Activated naive CD4-positive, alpha-beta T cell treated with anti-CD3 and anti-CD28 coated beads, Interleukin-2, amount 50 U/mL, for 16 hours (primary cell): Measurements from ENCODE around the gene SPATA3.
"Not testable (repeated sequence)": the region's sequence is repeated elsewhere in the genome, so short reads cannot be mapped to it uniquely, and the experiment has no call there.

Source experiments
- DNase-seq: peaks from one replicate; pipeline ENCODE4 v3.0.0-alpha.2; 2020

Gene SPATA3

DNA sequence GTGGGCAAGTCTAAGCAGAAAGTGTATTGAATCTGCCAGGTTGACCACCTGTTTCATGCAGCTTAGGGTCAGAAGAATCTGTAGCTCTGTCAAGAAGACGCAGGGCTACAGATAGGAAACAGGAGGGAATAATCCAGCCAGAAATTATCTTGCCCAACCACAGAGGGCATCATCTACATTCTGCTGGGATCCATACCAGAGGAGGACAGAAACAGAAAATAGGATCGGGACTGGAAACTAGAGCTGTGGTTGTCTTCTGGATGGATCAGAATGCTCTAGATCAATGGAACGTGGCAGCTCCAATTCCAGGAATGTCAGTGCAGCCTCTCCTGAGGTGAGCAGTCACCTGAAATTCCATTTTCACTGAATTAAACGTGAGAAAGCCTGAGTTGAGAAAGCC lies 3.6 kb downstream of the SPATA3 start:
- DNase-seq = no peak

DNA sequence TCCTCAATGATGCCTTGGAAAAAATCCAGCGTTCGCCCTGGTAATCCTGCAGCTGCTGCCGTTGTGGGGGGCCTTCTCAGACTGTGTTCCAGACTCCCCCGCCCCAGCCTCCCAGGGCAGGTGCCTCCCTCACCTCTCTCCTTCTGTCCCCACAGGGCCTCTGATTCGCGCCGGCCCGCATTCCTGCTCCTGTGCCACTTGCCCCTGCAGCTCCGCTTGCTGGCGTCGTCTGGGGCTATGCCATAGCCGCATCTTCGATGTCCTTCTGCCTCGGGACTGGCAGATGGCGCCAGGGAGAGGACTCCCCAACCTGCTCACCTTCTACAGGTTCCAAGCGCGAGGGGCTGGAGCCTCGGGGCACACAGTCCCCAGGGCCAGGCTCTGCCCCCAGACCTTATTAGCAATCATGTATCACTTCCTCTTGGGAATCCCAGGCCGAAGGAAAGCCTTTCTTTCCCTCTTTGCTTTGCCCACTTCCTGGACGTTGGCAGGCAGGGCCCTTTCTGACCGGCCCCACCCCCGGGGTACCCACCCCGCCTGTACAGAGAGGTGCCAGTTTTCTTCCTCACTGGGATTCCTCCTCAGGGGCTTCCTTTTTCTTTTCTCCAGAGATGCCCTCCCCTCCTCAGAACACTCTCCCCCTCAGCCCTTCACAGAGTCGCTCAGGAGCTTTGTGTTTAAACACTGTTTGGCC lies 4.4 kb downstream of the SPATA3 start:
- DNase-seq = no peak

DNA sequence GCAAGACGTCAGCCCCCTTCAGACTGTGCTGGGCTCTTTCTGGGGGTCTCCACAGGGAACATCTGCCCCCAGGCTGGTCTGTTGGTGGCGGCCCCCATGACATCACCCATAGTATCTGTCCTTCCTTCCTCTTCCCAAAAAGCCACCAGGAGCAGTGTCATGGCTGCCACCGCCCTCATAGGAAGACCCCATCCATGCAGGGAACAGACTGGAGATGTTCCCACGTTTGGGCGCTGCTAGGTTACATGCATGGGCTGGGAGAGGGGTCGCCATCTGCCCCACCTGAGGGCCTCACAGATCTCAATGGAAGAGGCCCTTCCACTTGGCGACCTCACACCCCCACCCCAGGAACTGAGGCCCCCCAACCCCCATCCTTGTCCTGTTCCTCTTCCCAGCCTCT lies 5.1 kb downstream of the SPATA3 start:
- DNase-seq = no peak

DNA sequence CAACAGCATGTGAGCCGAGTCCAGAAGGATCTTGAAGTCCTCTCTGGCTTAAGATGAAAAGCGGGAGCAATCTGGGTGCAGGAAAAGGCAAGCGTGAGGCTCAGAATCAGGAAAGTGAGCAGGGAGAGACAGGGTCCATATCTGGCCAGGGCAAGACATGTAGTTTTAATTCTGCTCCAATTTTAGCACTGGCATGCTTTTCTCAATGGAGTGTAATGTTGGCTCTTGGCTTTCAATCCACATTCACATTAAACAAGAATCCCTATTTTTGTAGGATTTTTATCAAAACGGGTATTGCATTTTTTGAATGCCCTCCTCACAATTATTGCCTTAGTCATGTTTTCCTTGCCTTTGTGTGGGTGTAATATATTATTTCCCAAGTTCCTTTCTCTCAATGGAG lies 6.0 kb downstream of the SPATA3 start:
- DNase-seq = no peak

DNA sequence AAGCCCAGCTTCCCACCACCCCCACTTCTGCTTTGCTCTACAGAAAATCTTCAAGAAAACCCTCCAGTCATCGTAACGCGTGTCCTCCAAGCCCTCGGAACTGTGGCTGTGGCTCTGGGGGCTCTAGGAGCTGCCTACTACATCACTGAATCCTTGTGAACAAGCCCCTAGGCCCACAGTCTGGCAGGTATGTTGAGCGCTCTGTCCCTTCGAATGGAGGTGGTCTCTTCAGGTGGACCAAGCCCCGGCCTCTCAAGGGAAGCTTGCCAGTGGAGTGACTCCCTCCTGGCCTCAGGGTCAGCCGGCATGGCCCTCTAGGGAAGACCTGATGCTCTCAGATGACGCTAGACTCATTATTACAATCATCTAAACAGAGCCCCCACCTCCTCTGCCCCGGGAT lies 6.7 kb downstream of the SPATA3 start:
- DNase-seq = no peak

DNA sequence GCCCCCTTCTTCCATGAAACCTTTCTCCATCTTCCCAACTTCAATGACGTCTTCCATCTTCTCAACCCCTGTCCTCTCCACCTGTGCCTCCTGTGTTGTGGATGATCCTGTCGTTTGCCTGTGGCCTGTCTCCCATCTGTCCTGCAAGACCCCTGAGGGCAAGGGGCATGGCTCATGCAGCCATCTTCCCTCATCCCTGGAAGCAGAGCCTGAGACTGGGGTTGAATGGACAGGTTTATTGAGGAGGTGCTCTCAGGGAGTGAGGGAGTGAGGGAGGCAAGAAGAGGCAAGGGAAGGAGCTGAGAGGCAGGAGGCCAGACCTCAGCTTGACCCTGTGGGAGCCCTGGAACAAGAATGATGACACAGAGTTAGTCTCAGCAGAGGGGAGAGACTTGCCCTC lies 7.3 kb downstream of the SPATA3 start:
- no peak for DNase-seq

DNA sequence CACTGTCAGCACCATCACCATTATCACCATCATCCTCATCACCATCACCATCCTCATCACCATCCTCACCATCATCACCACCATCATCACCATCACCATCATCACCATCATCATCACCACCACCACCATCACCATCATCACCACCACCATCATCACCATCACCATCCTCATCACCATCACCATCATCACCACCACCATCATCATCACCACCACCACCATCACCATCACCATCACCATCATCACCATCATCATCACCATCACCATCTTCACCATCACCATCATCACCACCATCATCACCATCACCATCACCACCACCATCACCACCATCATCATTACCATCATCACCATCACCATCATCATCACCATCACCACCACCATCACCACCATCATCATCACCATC lies 9.0 kb downstream of the SPATA3 start:
- not testable (repeated sequence) for DNase-seq

DNA sequence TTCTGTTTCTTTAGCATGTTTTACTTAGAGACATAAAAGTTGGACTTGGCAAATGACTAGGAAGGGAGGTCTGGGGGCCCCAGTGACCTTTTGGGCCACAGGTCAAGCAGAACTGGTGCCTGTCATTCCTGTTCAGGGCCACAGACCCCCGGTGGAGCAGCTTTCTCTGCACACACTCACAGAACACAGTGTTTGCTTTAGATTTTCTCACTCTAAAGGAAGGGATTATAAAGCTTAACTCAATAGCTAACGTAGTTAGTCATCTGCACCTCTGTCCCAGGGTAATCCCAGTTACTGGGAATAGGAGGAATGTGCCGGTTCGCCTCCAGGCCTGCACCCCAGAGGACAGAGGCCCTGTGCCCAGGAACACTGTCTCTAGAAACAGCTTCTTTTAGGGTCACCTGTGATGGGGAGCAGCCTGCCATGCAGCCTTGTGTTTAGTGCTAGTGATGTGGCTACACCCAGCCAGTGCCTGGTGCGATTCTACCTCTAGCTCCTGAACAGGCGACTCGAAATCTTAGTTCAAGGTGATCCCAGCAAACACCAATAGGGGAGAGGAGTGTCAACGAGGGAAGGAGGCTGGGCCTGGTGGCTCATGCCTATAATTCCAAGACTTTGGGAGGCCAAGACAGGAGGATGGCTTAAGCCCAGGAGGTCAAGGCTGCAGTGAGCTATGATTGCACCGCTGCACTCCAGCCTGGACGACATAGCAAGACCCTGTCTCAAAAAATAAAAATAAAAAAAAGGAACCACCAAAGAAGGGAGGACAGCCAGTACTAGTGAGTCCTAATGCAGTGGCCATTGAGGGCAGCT lies 11.6 kb downstream of the SPATA3 start:
- DNase-seq = no peak

DNA sequence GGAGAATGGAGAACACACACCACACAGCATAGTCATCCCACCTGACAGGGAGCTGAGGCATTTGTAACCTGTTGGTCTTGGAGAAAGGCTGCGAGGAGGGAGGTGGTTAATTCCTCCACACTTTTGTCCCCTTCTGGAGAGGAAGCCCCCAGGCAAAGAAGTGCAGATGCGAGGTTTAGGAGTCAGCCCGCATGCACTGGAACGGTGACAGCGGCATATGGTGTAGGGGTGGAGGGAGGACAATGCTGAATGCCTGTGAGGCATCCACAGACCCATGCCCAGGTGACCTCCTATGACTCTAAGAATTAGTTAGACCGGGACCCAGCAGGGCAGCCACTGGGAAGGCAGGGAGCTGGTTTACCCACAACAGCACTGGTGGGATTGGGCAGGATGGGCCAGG lies 12.2 kb downstream of the SPATA3 start:
- DNase-seq = no peak

DNA sequence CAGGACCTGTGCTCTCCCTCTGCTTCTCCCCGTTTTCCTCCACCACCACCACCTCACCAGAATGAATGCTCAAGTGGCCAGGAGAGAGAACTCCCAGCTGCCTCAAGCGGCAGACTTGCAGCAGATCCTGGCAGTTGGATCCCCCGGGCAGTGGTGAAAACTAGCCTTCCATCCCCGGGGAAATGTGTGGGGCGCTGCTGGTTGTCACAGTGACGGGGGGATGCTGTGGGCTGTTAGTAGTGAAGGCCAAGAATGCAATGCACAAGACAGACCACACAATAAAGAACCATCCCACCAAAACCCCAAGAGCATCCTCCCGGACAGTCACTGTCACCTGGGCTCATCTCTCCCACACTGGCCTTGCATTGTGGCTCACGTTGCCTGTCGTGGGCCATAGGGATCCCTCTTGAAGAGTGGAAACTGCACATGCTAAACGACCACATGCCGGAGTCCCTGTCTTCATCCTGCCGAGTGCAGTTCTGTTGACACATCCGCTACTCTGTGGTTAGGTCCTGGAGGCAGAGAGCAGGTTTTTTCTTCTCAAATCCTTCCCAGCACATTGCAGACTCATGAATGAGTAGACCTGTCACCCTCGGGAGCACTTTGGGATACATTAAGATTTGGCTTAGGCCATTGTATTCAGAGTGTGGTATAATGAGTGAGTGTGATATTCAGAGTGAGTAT lies 13.5 kb downstream of the SPATA3 start:
- no peak for DNase-seq

DNA sequence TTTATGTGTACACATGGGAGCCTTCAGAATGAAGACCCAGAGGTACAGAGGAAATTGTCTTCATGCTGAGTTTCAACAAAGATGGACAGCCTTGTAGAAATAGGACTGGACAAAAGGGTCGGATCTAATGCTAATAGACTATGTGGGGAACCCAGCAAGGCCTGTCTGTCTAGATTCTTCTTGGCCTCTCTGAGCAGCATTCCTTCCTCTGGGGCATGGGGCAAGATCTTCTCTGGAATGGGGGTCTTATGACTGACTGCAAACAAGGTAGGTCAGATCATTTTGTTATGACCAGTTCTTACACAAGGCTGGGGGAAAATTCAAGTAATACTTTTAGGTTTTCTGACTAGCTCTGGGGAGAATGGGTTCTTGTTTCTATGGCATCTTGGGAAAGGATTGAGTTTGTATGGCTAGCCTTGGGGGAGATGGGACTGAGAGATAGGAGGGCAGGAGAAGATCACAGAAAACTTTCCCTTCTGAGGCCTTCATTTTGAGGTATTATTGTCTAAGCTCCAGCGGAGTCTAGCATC lies 14.3 kb downstream of the SPATA3 start:
- DNase-seq = no peak

DNA sequence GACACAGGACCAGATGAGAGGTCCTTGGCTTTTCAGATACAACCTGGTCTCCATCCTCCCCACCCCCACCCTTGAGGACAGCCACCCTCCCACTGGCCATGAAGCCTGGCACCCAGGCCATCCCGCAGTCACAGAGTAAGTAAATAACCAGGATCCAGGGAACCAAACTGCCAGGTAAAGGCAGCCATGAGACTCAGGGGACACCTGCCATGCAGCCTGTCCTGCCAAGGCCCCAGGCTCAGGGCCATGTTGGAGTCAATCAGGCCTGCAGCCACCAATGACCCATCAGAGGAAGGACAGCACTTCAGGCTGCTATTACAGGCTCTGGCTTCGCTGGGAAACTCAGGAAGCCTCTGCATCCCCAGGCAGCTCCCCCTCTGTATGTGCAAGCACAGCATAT lies 15.6 kb downstream of the SPATA3 start:
- no peak for DNase-seq

DNA sequence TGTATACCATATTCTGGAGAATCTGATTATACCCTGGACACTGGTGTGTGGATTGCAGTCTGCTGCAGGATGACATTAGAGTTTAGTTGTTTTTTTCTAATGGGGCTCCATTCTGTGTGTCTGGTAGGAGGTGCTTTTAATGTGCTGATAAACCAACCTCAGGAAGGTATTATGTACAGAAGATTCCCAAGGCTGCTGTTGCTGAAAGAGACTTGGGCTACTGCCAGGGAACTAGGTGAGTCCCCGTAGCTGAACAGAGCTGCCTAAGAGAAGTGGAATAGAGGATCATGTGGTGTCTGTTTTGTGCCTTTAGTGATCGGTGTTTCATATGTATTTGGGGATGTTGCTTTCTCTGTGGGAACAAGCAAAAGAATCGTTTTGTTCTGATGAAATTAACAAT lies 16.5 kb downstream of the SPATA3 start:
- DNase-seq = no peak

DNA sequence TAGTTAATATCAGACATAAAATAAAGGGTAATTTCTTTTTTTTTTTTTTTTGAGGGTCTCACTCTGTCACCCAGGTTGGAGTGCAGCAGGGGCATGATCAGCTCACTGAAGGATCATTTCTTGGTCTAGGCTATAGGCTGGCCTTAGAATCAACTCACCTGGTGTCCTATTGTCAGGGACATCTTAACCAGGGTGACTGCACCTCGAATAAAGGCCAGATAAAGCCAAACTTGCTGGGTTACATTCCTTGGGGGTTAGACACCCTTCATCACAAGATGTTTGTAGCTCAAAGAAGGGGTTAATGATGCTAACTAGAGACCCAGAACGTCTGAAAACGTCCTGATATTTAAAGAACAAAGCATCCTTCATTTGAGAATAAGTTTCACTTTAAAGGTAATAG lies 17.9 kb downstream of the SPATA3 start:
- no peak for DNase-seq

DNA sequence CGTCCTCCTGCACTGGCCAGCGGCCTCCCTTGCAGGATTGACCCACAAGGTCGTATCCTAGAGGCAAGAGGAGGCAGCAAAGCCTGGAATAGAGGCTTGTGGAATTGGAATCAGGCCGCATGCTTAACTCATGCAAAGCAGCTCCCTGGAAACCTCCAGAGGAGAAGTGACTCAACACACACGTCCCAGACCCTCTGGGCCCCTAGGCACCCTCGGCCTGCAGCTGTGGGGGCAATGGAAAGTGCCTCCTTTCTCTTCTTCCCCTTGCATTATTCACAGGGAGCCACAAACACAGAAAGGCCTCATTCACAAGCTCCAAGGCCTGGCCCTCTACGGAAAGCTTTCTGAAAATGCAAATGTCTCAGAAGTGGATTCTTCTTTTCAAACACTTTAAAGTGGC lies 19.6 kb downstream of the SPATA3 start:
- DNase-seq = no peak

DNA sequence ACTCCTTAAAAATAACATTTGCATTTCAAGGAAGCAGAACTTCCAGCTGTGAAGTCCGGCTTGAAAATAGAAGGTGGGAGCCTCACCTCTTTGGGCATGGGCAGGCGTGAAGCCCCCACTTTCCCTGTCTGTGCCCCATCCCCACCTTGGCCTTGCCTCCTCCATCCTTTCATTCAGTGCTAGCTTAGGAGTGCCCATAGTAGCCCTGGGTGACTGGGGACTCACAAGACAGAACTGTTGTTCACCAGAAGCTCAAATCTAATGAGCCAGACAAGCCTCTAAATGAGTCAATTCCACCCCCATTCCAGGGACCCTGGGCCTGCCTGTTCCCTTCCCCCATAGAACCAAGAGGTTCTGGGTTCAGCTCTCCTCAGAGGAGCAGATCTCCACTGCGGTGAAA lies 20.0 kb downstream of the SPATA3 start:
- no peak for DNase-seq

DNA sequence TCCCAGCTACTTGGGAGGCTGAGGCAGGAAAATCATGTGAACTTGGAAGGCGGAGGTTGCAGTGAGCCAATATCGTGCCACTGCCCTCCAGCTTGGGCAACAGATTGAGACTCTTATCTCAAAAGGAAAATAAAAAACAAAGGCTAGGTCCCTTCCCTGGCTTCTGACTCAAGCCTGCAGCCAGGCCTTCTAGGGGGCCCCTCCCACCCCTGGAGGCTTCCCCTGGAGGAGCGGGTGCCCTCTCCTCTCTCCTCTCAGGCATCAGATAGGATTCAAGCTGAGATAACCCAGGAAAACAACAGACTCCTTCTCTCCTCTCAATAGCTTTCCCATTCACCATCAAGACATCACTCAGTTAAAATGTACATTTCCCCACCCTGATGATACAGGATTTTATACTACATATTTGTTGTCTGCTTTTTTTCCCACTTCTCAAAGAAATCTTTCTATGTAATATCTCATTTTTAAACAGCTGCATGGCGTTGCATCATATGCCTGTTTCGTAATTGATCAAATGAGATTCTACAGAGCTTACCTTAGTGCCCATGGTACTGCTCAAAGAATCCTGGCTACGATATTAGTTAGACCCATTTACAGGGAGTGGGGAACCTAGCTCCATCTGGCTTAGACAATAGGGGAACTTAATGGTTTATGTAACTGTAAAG lies 20.8 kb downstream of the SPATA3 start:
- no peak for DNase-seq

DNA sequence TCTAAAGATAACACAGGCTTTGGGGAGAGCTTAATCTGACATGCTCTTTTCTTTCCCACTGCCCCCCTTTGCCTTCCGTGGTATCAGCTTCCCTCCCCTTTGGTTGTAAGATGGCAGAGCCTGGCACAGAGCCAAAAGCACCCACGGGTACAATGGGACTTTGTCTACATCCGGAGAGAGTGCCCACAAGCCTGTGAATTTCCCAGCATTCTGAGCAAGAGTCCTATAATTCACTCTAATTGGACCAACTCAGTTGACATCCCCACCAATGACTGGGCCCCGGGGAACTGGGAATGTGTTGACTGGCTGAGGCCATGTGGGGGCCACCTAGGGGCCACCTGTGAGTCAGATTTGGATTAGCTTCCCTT lies 21.3 kb downstream of the SPATA3 start:
- DNase-seq = no peak

DNA sequence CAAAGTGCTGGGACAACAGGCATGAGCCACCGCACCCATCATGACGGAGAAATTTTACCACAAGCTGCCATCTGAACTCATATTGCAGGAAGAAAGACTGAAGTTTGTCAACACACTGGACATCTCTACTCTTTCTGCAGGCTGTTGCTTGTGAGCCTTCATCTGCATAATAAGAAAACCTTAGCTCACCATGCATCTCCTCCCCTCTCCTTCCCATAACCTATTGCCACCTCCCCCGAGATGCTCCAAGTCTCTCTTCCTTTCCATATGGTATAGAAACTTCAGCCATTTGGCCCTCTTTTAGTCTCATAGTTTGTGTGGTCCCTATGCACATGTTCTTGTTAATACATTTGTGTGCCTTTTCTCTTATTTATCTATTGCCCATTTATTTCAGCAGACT lies 22.3 kb downstream of the SPATA3 start:
- no peak for DNase-seq

DNA sequence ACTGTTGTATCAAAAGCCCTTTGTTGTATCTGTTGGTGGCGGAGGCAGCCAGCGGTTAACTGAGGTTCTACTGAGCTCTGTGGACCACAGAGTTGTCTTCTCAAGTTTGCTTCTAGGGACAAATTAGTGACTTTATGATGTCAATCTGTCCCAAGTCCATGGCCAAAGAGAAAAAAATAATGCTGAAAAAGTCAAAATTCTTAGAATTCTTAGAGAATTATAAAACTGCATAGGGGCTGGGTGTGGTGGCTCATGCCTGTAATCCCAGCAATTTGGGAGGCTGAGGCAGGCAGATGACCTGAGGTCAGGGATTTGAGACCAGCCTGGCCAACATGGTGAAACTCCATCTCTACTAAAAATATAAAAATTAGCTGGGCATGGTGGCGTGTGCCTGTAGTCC lies 29.1 kb downstream of the SPATA3 start:
- DNase-seq = not testable (repeated sequence)

DNA sequence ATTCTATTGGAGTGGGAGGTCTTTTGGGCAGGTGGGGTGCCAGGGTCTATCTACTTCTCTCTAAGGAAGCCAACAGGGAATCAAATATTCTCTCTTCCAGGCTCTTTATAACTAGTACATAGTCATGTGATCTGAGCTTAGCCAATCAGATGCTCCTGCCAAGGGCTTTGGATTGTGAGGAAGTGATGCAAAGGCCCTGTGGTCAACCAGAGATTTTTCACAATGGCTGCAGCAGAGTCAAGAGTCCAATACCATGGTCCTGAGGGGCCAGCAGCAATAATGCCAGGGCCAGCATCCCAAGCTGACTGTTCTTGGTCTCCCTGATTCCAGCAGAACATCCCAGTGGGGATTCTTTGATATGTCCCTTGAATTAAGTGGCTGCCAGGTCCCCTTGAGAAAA lies 33.0 kb downstream of the SPATA3 start:
- no peak for DNase-seq

DNA sequence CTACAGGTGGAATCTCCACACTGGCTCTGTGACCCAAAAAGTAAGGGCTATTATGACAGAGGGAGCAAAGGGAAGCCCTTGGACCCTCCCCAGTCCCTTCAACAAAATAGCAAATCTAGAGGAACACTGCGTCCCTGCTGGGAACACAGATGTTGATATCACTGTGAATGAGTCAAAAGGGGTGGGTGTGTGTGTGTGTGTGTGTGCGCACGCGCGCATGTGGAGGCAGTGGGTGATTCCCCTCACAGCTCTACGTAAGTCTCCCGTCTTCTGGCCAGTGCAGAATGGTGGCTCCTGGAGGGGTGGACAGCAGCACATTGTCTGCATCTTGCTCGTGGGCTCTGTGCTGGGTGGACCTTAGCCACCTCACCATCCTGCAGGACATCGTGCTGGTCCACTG lies 33.6 kb downstream of the SPATA3 start:
- DNase-seq = no peak

DNA sequence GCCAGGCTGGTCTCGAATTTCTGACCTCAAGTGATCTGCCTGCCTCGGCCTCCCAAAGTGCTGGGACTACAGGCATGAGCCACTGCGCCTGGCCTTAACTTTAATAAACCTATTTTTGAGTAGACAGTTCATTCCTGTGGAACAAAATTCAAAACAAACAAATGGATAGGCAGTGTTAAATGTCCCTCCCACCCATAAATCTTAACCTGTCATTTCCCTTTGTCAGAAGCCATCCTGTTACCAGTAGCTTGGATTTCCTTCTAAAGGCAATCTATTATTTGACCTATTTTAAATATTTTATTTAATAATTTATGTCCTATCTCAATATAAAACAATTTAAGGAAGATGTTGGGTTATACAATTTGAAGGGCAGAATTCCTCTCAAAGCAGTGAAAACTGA lies 34.8 kb downstream of the SPATA3 start:
- no peak for DNase-seq
